22Rv1 (cell line): Measurements from ENCODE around the gene CNST.

Experiments used
- ZFX ChIP-seq: fragments of 450-650 bp; IDR thresholded peaks from 2 replicates; pipeline ENCODE4 v1.6.1; 2017; ENCODE audit warnings: antibody characterized with exemption, borderline replicate concordance
- TF ChIP-seq, protein P1 (sequence below): fragments of 450-650 bp; IDR thresholded peaks from 2 replicates; pipeline ENCODE4 v1.5.1; 2017; ENCODE audit warnings: mild to moderate bottlenecking

DNA sequence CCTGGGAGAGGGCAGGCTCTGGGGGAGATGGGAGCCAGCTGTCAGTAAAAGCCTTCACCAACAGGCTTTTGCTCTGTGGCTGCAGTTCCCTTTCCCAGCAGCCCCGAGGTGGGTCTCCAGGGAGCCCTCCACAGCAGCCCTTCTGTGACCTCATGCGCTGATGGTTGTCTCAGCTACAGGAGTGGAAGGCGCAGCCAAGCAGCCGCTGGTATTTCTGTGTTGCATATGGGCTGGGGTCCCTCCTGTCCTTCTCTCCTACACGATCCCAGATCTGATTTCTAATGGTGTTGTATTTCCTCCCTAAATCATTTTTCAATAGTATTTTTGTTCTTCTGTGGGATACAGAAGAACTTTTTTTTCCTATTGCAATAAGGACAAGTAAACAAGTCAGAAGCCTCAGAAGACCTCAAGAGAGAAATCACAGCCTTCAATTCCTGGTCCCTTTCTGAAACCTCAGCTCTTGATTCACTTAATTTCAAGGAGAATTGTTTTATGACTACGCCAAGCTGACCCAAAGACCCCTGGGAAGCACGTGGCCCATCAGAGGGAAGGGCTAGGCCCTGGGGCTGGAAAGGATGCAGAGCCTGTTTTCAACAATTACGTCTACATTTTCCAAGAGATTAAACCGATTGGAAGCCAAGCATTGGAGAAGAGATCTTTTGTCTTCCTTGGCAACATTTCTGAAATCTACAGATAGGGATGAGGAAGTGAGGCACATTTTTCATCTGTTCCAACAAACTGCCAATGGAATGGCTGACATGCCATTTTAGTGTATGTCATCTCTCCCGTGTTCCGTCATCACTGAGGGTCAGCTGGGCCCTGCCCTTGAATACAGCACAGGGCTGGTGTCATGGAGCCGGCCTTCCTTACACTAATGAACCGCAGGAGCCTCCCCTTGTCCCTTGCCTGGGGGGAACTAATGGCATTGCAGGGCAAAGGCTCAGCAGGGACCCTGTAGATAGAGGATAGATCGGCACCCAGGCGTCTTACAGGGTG, 115.9 kb downstream of the CNST start:
- TF ChIP-seq, protein P1, sequence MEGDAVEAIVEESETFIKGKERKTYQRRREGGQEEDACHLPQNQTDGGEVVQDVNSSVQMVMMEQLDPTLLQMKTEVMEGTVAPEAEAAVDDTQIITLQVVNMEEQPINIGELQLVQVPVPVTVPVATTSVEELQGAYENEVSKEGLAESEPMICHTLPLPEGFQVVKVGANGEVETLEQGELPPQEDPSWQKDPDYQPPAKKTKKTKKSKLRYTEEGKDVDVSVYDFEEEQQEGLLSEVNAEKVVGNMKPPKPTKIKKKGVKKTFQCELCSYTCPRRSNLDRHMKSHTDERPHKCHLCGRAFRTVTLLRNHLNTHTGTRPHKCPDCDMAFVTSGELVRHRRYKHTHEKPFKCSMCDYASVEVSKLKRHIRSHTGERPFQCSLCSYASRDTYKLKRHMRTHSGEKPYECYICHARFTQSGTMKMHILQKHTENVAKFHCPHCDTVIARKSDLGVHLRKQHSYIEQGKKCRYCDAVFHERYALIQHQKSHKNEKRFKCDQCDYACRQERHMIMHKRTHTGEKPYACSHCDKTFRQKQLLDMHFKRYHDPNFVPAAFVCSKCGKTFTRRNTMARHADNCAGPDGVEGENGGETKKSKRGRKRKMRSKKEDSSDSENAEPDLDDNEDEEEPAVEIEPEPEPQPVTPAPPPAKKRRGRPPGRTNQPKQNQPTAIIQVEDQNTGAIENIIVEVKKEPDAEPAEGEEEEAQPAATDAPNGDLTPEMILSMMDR, result no peak
- TF ChIP-seq ZFX, result no peak
